Measurements from ENCODE around the gene CALCOCO1.

- TF ChIP-seq POLR2A (IDR thresholded peaks at IDR 0.05) (no peak), CTCF (IDR thresholded peaks at IDR 0.05) (no peak)
Measured at GRCh38 chr12:53729644-53730043, 2.4 kb upstream of the CALCOCO1 start.
